GM12892 (cell line): ENCODE measurements around the gene SLC23A3.

Source experiments
- POLR2A ChIP-seq: IDR thresholded peaks from 2 replicates; pipeline ENCODE4 v1.6.1; 2011; ENCODE audit warnings: low read depth, low read length, control low read depth
- POLR2AphosphoS5 ChIP-seq: IDR thresholded peaks from 2 replicates; pipeline ENCODE4 v1.6.1; 2011; ENCODE audit warnings: low read depth, low read length, control low read depth
- TAF1 ChIP-seq: IDR thresholded peaks from 2 replicates; pipeline ENCODE4 v1.6.1; 2011; ENCODE audit warnings: low read depth, mild to moderate bottlenecking, control low read depth, low read length, borderline replicate concordance

- no peak for TF ChIP-seq POLR2A
- TF ChIP-seq TAF1: no peak
- no peak; the same call in 1 of the 2 replicates for TF ChIP-seq POLR2AphosphoS5
Observed at GRCh38 chr2:219171231-219171651, 1.4 kb upstream of the SLC23A3 start.
